Liver (tissue), 9 donors: ENCODE results near the gene MRPL55. TPM values are rescaled to one million over a fixed set of nuclear protein-coding genes. Genes with fewer than 3 reads are reported as not detected.
A peak's percentile ranks its signal among the peaks of the same experiment; 100 is the strongest.

Experiments used
- DNase-seq: peaks from one replicate; pipeline ENCODE4 v3.0.0-alpha.2; 2017; ENCODE audit warnings: low spot score
- H3K27ac ChIP-seq, 2 donors: one replicate each; pipeline ENCODE4 v1.7.0; 2013; ENCODE audit warnings: inconsistent platforms in 2 of 2, low read length in 2 of 2, control low read depth in 1 of 2, low read depth in 1 of 2, mild to moderate bottlenecking in 1 of 2
- H3K27me3 ChIP-seq, 4 donors: one replicate each; pipeline versions ENCODE4 v1.6.1 to v1.7.0; 2013; ENCODE audit warnings: low read length in 3 of 4, inconsistent platforms in 1 of 4, mild to moderate bottlenecking in 1 of 4, moderate library complexity in 1 of 4; ENCODE audit not compliant: control insufficient read depth in 4 of 4, insufficient read depth in 4 of 4
- H3K36me3 ChIP-seq, 4 donors: one replicate each; pipeline versions ENCODE4 v1.6.1 to v1.7.0; 2013; ENCODE audit warnings: low read length in 3 of 4, mild to moderate bottlenecking in 3 of 4, low read depth in 1 of 4, moderate library complexity in 1 of 4; ENCODE audit not compliant: control insufficient read depth in 4 of 4, insufficient read depth in 3 of 4
- H3K4me1 ChIP-seq, 4 donors: one replicate each; pipeline versions ENCODE4 v1.6.1 to v1.7.0; 2013; ENCODE audit warnings: low read length in 3 of 4, mild to moderate bottlenecking in 3 of 4, moderate library complexity in 1 of 4; ENCODE audit not compliant: control insufficient read depth in 4 of 4, insufficient read depth in 4 of 4
- H3K4me3 ChIP-seq, 3 donors: one replicate each; pipeline versions ENCODE4 v1.6.1 to v1.7.0; 2013; ENCODE audit warnings: low read length in 3 of 3, control low read depth in 1 of 3, low read depth in 1 of 3, mild to moderate bottlenecking in 1 of 3
- H3K9ac ChIP-seq, 2 donors: one replicate each; pipeline ENCODE4 v1.7.0; 2013; ENCODE audit warnings: low read length in 2 of 2, mild to moderate bottlenecking in 2 of 2, moderate library complexity in 2 of 2, control low read depth in 1 of 2, low read depth in 1 of 2
- H3K9me3 ChIP-seq, 4 donors: one replicate each; pipeline versions ENCODE4 v1.6.1 to v1.7.0; 2013; ENCODE audit warnings: low read length in 3 of 4; ENCODE audit not compliant: control insufficient read depth in 4 of 4
- EGR1 ChIP-seq, 2 donors: IDR thresholded peaks; 2 replicates each; pipeline ENCODE4 v1.6.1; 2016 to 2018; ENCODE audit warnings: antibody characterized with exemption in 2 of 2, low read depth in 2 of 2
- GABPA ChIP-seq, 2 donors: IDR thresholded peaks in 1 of 2; conservative IDR thresholded peaks in 1 of 2; 2 replicates each; pipeline ENCODE4 v1.6.1; 2016; ENCODE audit warnings: antibody characterized with exemption in 2 of 2, mild to moderate bottlenecking in 1 of 2, moderate library complexity in 1 of 2
- HNF4G ChIP-seq: IDR thresholded peaks from 2 replicates; pipeline ENCODE4 v1.6.1; 2016; ENCODE audit warnings: antibody characterized with exemption
- MAX ChIP-seq: IDR thresholded peaks from 2 replicates; pipeline ENCODE4 v1.6.1; 2016; ENCODE audit warnings: antibody characterized with exemption
- RAD21 ChIP-seq, 2 donors: IDR thresholded peaks; 2 replicates each; pipeline ENCODE4 v1.6.1; 2016; ENCODE audit warnings: antibody characterized with exemption in 2 of 2, mild to moderate bottlenecking in 2 of 2
- REST ChIP-seq: IDR thresholded peaks from 2 replicates; pipeline ENCODE4 v1.6.1; 2016; ENCODE audit warnings: antibody characterized with exemption, mild to moderate bottlenecking
- RXRA ChIP-seq, 2 donors: IDR thresholded peaks; 2 replicates each; pipeline ENCODE4 v1.6.1; 2017 to 2018; ENCODE audit warnings: antibody characterized with exemption in 2 of 2, mild to moderate bottlenecking in 1 of 2
- SP1 ChIP-seq: IDR thresholded peaks from 2 replicates; pipeline ENCODE4 v1.6.1; 2018; ENCODE audit warnings: antibody characterized with exemption, mild to moderate bottlenecking
- TAF1 ChIP-seq: conservative IDR thresholded peaks from 2 replicates; pipeline ENCODE4 v1.6.1; 2016; ENCODE audit warnings: antibody characterized with exemption, mild to moderate bottlenecking
- YY1 ChIP-seq: IDR thresholded peaks from 2 replicates; pipeline ENCODE4 v1.6.1; 2016; ENCODE audit warnings: antibody characterized with exemption, mild to moderate bottlenecking
- ZBTB33 ChIP-seq: IDR thresholded peaks from 2 replicates; pipeline ENCODE4 v1.6.1; 2016; ENCODE audit warnings: antibody characterized with exemption
- WGBS: extraction: QIAGEN DNeasy Blood & Tissue Kit; methylation state at CpG from one replicate; pipeline ENCODE4 v1.1.7; 2013; 5-methylcytosine and 5-hydroxymethylcytosine counted together
- polyA plus RNA-seq, 2 donors: library from polyadenylated mRNA; stranded (reverse) in 1 of 2; unstranded in 1 of 2; fragments of 200-250 nt in 1 of 2; fragments of >200 nt in 1 of 2; fragmentation: Nextera tagmentation in 1 of 2; extraction: Ambion mirVana in 1 of 2; gene quantifications; one replicate each; pipeline versions ENCODE4 v1.2.1 to v1.2.3, GENCODE V29; 2013 to 2015
- total RNA-seq, 2 donors: library from RNA; depleted of rRNA; stranded (reverse); fragments of >200 nt; gene quantifications; one replicate each; pipeline ENCODE4 v1.2.3, GENCODE V29; 2014
- TF ChIP-seq, protein P1 (sequence below): fragments of 150-350 bp; IDR thresholded peaks from 2 replicates; pipeline ENCODE4 v1.5.1; 2017; ENCODE audit warnings: improper control_type of control experiment, low read depth, low read length; ENCODE audit not compliant: missing input control
- TF ChIP-seq, protein P2 (sequence below): IDR thresholded peaks from 2 replicates; pipeline ENCODE4 v1.6.1; 2016; ENCODE audit warnings: antibody characterized with exemption
- donor health status: healthy.
- donor health status: healthy.
- donor health status: healthy.
- donor health status: healthy.
- donor health status: healthy.

The MRPL55 gene
- total and polyA plus RNA-seq, 4 donors, result 38.9 to 119 (median 62.0) TPM

DNA sequence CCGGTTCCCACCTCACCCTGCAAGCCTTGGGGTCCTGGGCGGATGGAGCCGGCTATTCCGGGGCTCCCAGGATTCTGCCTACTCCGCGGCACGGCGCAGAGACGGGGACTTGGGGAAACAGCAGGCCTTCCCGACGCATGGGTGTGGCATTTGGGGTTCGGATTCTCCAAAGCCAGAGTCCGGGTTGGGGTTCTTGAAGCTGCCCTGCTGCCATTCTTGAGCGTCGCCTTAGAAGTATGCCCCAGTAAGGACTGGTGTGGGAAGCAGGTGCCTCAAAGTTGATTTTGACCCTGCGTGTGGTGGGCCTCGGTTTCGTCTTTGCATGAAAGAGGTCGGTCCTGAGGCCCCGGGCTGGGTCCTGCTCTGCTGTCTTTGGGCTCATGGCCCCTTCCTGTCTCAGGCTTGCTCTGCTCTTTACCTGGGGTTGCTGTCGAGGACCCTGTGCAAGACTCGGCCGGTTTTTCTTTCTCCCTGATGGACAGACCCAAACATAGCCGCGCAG lies 31.7 kb upstream of the MRPL55 start:
- 4% methylated on average over 25 of the region's 25 CpGs for WGBS
- peak overlapping the region; percentile 45 to 85 (median 85) for H3K4me3 ChIP-seq
- H3K9ac ChIP-seq, result peak overlapping the region; percentile 57 to 79
- peaks cover 0 to 5% (median 2%) of the 10 kb centered on the region in 4 donors for H3K36me3 ChIP-seq
- H3K4me1 ChIP-seq, result peaks cover 14 to 30% (median 23%) of the 10 kb centered on the region in 4 donors
- DNase-seq, result no peak
- peak overlapping the region; percentile 97 for H3K27ac ChIP-seq
- no peak for TF ChIP-seq RXRA (IDR thresholded peaks at IDR 0.05)
- no peak for TF ChIP-seq MAX
- TF ChIP-seq, protein P1, sequence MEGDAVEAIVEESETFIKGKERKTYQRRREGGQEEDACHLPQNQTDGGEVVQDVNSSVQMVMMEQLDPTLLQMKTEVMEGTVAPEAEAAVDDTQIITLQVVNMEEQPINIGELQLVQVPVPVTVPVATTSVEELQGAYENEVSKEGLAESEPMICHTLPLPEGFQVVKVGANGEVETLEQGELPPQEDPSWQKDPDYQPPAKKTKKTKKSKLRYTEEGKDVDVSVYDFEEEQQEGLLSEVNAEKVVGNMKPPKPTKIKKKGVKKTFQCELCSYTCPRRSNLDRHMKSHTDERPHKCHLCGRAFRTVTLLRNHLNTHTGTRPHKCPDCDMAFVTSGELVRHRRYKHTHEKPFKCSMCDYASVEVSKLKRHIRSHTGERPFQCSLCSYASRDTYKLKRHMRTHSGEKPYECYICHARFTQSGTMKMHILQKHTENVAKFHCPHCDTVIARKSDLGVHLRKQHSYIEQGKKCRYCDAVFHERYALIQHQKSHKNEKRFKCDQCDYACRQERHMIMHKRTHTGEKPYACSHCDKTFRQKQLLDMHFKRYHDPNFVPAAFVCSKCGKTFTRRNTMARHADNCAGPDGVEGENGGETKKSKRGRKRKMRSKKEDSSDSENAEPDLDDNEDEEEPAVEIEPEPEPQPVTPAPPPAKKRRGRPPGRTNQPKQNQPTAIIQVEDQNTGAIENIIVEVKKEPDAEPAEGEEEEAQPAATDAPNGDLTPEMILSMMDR, result no peak
- no peak for TF ChIP-seq REST
- no peak for TF ChIP-seq RAD21 (IDR thresholded peaks at IDR 0.05)
- no peak for TF ChIP-seq SP1
- no peak for TF ChIP-seq EGR1 (IDR thresholded peaks at IDR 0.05; ENCODE audit: low read depth in 2 of 2)
- H3K9me3 ChIP-seq, result no peaks in the 10 kb centered on the region
- no peaks in the 10 kb centered on the region for H3K27me3 ChIP-seq

DNA sequence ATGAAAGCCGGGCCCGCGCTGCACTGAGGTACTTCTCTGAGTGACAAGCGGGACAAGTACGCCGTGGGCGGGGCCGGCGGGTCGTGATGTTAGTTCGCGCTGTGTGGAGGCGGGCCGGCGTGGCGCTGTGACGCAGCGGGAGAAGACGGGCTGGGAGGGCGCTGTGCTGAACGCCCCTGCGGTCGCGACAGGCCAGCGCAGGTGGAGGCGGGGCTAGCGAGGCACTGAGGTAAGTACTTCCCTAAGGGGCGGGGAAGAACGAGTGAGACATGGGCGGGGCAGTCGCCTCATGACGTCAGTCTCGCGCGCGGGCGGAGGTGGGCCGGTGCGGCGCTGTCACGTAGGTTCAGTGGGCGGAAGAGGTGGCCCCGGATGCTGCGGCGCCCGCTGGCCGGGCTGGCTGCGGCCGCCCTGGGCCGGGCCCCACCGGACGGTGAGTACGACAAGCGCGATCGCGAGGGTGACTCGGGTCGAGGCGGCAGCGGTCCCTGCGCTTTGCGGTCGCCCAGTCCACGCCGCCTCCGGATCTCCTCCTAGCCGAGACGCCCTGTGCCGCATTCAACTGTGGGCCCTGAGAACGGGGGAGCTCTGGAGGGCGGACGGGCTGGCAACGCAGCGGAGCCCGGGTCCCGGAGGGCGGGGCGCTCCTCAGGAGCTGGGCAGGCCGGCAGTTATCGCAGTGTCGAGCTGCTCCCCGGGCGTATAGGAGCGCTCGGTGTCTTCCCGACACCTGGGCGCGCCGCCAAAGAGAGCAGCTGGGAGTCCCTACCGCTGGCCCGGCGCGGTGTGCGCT lies 31.0 kb upstream of the MRPL55 start, which contains the start of gene GUK1:
Gene GUK1 (plus strand): TSS at position 349 of the 793 bp plus-strand sequence. CDS start 24 bp downstream, at position 373.
- peaks cover 14 to 30% (median 23%) of the 10 kb centered on the region in 4 donors for H3K4me1 ChIP-seq
- under 1% methylated on average over 95 of the region's 95 CpGs for WGBS
- TF ChIP-seq REST (peak; percentile 56), SP1 (peak; percentile 94), HNF4G (no peak), EGR1 (IDR thresholded peaks at IDR 0.05; ENCODE audit: low read depth in 2 of 2) (peak; percentile 61 to 87), GABPA (IDR thresholded peaks at IDR 0.05 in 1 of 2, conservative IDR thresholded peaks at IDR 0.05 in 1 of 2) (peak in 1 of 2 donors; percentile 87), TAF1 (no peak), MAX (no peak), ZBTB33 (no peak), RAD21 (IDR thresholded peaks at IDR 0.05) (peak in 1 of 2 donors; percentile 2), RXRA (IDR thresholded peaks at IDR 0.05) (peak; percentile 37 to 56), YY1 (peak; percentile 54)
- TF ChIP-seq, protein P1, result peak; percentile 46
- TF ChIP-seq, protein P2, sequence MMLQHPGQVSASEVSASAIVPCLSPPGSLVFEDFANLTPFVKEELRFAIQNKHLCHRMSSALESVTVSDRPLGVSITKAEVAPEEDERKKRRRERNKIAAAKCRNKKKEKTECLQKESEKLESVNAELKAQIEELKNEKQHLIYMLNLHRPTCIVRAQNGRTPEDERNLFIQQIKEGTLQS, result no peak

More for the DNA sequence above, 31.0 kb upstream of the MRPL55 start, which contains the start of gene GUK1:
- H3K27ac ChIP-seq, result peak within 1 kb of the TSS; percentile 97
- H3K9me3 ChIP-seq, result no peaks in the 10 kb centered on the region
- no peaks in the 10 kb centered on the region for H3K27me3 ChIP-seq
- H3K9ac ChIP-seq, result peak within 1 kb of the TSS; percentile 57 to 79
- no peaks in the 10 kb centered on the region for H3K36me3 ChIP-seq
- peak within 1 kb of the TSS; percentile 63 to 85 (median 85) for H3K4me3 ChIP-seq
- DNase-seq, result peak; percentile 99
